Activated CD4-positive, alpha-beta T cell treated with anti-CD3 and anti-CD28 coated beads, Interleukin-2, amount 50 U/mL, for 1 hour (primary cell): ENCODE data around the gene LSM4.

Experiments used
- DNase-seq: peaks from one replicate; pipeline ENCODE4 v3.0.0-alpha.2; 2020

The LSM4 gene

DNA sequence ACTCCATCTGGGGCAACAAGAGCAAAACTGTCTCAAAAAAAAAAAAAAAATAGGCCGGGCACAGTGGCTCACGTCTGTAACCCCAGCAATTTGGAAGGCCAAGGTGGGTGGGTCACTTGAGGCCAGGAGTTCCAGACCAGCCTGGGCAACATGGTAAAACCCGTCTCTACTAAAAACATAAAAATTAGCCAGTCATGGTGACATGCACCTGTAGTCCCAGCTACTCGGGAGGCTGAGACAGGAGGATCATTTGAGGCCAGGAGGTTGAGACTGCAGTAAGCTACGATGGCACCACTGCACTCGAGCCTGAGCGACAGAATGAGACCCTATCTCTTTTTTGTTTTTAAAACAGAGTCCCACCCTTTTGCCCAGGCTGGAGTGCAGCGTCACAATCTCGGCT is 52.5 kb downstream of the LSM4 start:
- no peak for DNase-seq

DNA sequence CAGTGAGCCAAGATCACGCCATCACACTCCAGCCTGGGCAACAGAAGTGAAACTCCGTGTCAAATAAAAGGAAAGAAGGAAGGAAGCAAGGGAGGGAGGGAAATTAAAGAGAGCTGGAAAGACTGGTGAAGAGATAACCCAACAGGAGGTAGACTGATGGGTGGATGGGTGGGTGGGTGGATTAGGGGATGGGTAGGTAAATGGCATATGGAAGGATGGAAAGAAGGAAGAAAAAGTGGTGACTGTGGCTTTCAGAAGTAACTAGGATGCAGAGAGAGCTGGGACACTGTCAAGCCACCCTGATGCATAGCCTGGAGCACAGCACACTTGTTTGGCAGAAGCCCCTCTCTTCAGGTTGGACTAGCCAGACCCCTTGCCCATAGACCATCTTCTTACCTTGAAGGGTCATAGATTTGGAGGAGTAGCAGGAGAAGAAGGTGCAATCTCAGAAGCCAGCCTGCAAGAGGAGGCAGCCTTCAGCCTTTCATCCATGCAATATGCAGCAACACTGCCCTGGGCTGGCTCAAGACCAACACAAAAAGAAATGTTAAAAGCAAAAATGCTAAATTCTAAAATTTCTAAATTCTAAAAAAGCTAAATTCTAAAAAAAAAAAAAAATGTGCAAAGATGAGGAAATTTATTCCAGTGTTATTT is 53.7 kb downstream of the LSM4 start:
- no peak for DNase-seq

DNA sequence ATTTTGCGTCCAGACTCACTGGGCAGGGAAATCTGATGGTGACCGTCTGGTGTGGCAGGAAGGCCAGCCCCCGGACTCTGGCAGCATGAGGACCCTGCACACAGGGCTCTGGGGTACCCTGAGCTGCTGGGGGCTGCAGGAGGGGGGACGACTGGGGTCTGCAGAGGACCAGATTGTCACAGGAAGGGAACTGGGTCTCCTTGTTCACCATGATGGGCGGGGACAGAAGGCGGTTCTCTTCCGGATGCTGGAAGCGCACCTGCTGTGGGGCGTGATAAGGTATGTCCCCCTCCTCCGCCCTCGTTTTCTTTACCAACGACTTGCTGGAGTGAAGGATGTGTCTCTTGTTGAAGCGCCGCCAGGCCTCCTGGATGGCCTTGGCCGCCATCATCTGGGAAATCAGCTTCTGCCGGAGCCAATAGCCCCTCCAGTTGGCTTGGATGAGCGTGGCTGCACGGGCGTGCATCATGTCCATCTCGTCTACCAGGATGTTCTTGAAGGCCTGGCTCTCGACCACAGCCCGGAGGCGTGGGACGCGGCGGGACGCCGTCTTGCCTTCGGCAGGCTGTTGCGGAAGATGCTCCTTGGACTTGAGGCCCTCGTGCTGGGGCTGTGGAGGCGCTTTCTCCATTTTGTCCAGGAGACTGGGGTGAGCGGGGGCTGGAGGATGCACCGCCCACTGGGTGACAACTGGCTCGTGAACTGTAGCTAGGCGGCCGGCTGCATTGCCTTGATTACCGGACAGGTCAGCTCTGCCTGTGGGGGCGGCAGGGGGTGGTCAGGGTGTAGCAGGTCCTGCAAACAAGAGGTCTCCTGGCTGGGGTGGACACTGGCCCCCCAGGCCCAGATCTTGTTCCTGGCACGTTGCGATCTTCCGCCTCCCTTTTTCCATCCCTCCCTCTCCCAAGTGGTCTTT is 55.8 kb downstream of the LSM4 start:
- no peak for DNase-seq

DNA sequence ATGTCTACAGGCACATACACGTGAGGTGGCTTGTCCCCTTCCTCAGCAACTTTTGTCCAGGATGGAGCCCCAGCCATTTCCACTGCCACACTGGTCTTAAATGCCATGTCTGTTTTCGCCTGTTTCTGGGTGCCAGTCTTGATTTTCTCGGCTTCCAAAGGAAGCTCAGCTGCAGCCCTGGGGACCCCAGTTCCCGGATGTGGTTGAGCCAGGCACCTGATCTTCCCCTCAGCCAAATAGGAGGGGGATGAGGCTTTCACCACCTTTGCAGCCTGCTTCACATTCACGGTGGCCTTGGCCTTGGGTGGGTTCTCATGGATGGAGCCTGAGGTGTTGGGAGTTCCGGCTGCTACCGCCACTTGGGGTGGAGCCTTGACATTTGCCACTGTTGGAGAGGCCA is 57.3 kb downstream of the LSM4 start:
- DNase-seq = no peak

DNA sequence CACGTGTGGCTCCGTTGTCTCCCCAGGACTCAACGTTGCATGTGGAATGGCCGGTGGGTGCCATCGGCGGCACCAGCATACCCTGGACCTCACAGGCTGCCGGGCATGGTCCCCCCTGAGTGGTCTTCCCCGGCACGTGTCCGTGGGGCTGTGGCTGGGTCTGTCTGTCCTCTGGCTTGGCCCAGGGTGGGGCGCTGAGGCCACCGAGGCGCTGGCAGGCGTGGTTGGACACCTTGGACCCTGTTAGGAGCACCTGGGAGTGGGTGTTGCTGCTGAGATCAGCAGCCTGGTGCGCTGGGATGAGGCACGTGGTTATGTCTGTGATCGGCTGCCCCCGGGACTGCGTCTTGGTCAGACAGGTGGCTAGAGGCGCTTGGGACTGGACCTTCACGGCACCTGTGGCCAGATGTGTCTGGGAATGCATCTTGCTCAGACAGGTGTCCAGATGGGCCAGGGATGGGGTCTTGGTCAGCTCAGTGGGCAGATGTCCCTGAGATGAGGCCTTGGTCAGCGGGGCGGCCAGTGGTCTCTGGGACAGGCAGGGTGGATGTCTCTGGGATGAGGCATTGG is 57.8 kb downstream of the LSM4 start:
- no peak for DNase-seq

DNA sequence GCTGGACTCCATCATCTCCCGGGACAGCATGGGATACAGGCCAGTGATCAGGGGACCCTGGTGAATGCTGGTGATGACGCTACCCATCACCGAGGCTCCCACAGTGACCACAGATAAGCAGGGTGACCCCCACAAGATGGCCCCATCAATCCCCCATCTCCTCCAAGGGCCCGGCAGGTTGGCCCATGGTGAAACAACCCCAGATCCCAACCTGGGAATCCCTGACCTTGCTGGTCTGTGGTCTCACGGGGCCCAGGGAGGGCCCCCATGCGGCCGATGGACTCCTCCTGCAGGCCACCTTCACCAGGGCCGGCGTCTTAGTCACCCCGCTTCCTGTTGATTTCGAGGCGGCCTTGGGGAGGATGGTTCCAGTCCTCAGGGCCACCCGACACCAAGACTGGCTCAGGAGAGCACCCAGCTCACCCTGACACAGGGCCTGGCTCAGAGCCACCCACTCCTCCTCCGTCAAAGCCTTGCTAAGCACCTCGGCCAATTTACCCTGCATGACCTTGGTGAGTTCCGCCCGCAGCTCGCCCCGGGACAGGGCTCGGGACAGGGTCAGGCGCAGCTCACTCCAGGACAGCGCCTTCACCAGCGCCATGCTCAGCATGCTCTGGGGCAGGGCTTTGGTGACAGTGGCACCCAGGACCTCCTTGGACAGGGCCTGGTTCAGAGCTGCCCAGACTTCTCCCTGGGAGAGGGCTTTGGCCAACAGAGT is 58.6 kb downstream of the LSM4 start:
- no peak for DNase-seq

DNA sequence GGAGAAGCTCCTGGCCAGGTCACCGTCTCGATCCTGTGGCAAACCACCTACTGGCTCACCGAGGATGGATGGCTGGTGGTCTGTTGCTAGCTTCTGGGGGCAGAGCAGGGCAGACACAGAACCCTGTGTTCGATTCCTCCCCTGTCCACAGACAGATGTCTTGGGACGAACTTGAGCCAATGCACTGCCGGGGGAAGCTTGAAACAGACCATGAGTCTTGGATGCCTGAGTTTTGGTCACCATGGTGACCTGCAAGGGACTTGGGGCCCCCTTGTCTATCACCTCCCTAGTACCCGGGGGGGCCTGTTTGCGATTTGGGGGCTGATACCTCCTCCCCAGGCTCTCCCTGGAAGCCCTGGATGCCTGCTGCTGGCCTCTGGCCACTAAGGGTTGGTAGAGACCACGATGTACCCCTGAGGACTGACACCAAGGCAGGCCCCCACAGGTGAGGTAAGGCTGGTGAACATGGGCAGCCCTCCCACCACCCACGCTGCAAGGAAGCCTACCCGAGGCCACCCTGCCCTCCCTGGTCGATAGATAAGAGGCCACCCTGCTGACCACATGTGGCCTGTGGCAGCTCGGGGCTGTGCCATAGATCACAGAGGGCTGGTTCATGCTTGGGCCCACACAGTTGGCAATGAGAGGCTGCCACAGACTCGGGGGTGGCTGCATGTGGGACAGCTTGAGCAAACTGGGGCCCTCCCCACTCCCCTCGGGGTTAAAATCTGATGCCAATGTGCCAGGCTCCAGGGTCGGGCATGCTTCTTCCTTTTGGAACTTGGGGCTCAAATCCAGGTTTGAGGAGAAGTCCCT is 59.3 kb downstream of the LSM4 start:
- DNase-seq = no peak

DNA sequence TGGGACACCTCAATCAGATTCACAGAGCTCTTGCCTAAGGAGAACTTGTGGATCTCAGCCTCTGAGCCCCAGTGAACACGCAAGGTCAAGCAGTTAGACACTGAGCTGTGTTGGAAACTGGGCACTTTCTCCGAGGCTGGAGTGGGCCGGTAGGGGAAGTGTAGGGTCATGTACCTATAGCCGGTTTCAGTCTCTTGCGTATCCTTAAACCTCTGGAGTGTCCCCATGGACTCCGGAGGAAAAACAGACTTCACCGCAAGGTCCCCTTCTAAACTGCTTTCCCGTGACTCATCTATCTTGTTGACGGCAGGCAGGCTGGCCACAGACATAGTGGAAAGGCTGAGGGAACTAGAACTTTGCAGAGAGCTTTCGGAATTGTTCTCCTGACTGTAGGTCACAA is 60.0 kb downstream of the LSM4 start:
- DNase-seq = no peak

DNA sequence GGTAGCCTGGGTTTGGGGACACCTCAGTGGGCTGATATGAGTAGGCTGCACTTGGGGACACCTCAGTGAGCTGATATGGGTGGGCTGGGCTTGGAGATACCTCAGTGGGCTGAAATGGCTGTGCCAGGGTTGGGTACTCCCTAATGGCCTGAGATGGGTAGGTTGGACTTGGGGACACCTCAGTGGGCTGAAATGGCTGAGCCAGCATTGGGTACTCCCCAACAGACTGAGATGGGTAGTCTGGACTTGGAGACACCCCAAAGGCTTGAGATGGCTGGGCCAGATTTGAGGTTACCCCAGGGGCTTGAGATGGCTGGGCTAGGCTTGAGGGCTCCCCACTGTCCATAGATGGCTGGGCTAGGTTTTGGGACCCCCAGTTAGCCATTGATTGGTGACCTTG is 60.7 kb downstream of the LSM4 start:
- DNase-seq = no peak

DNA sequence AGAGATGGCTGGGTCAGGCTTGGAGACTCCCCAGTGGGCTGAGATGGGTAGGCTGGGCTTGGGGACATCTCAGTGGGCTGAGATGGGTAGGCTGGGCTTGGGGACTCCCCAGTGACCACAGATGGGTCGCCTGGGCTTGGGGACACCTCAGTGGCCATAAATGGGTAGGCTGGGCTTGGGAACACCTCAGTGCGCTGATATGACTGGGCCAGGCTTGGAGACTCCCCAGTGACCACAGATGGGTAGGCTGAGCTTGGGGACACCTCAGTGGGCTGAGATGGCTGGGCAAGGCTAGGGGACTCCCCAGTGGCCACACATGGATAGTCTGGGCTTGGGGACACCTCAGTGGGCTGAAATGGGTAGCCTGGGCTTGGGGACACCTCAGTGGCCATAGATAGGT is 61.4 kb downstream of the LSM4 start:
- DNase-seq = no peak

DNA sequence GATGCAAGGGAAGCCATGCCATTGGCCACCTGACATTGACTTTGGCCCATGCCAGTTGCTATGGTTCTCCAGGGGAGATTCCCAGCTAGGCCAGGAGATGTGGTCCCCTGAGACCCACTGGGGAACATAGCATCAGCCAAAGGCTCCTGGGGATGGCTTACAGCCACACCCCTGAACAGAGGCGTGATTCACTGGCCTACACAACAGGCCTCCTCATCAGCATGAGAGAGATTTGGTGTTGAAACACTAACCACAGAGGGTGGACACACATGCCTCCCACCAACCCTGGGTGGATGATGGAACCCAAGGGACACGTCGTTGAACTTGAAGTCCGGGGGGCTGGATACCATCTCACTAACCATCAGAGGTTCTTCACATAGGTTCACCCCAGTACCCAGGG is 63.0 kb downstream of the LSM4 start:
- no peak for DNase-seq

DNA sequence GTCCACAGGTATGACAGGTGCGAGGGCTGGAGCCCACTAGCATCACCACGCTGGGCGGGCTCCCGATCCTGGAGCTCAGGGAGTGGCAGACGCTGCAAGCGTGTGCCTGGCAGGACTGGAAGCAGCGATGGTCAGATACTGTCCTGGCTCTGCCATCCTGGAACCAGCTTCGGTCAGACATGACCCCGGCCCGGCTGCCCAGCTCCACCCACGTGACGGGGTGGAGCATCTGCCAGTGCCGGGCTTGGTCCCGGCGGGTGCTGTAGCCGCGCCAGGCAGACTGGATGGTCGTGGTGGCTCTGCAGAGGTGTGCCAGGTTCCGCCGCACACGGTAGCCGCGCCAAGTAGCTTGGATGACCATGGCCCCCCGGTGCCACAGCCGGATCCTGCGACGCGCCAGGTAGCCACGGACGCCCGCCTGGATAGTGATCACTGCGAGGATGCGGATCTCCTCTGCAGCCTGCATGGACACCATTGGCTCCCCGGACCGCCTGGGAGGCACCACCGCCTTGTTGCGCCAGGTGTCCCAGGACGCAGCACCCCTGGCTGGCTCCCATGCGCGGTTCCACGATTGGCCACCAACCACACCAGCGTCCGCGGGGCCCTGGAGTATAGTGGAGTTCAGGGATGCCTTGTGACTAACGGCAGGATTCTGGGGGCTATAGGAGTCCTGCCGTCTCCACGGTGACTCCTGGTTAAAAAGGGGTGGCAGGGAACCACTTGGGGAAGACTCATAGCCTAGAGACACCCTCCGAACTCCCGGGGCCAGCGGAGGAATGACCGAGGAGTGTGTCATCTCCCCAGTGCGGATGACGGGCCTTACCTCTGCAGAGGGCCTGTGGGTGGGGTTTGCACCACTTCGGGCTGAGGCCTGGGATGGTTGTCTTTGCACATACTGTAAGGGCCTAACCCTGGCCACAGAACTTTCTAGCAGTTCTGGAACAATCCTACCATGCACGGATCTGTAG is 65.1 kb downstream of the LSM4 start:
- no peak for DNase-seq
